Muscle of back (tissue), 11 donors: ENCODE results near the gene LGALS9B. TPM values are rescaled to one million over a fixed set of nuclear protein-coding genes. Genes with fewer than 3 reads are reported as not detected.
"Not testable (repeated sequence)": the region's sequence is repeated elsewhere in the genome, so short reads cannot be mapped to it uniquely, and the experiment has no call there.

ENCODE experiments used
- DNase-seq, 3 donors: peaks; one replicate each; pipeline versions ENCODE4 v3.0.0 to v3.0.0-alpha.2; 2013
- polyA plus RNA-seq, 10 donors: library from polyadenylated mRNA; unstranded; fragments of 120-200 nt; gene quantifications; one replicate each; pipeline ENCODE4 v1.2.1, GENCODE V29; 2013; ENCODE audit not compliant: insufficient read length in 10 of 10

Gene LGALS9B
- polyA plus RNA-seq, 10 donors, result 0.26 to 0.41 TPM; not detected in 8

DNA sequence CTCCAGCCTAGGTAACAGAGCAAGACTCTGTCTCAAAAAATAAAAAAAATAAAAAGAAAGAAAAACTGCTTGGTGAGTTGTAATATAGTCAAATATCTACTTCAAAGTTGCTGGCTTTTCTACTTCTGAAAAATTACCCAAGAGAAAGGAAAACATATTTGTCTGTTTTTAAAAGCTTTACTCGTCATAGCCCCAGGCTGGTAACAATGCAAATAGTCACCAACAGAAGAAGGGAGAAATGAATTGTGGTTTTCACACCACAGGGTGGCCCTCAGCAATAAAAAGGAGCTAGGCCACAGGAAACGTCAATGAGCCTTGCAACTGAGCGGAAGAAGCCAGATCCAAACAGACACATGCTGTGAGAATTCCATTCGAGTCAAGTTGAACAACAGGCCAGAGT lies 1.8 kb upstream of the LGALS9B start:
- not testable (repeated sequence) for DNase-seq

- DNase-seq, result not testable (repeated sequence)
These were observed 340 bp downstream of the LGALS9B start for GRCh38 chr17:20466999-20467398.

GRCh38 chr17:20466553-20466952 lies 786 bp downstream of the LGALS9B start:
- DNase-seq, result not testable (repeated sequence)

DNA sequence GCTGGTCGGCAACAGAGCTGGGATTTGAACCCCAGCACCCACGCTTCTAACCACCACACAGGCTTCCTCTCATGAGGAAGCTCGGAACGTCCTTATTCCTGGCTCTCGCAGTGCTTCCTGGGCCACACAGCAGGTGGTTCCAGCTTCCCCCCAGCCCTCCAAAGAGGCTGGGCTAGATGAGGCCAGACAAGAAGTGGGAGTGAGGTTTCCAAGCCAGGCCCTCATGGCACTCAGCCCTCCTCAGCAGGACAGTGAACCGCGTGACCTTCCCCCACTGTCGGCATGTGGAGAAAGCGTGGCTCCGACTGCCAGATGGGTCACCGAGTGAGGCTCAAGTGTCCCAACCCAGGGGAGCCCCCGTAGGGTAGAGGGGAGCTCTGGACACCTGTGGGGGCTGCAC lies 1.8 kb downstream of the LGALS9B start:
- not testable (repeated sequence) for DNase-seq

GRCh38 chr17:20464854-20465414 lies 2.4 kb downstream of the LGALS9B start:
- DNase-seq, result not testable (repeated sequence)

- not testable (repeated sequence) for DNase-seq
These were observed 5.2 kb downstream of the LGALS9B start for GRCh38 chr17:20462158-20462557.

GRCh38 chr17:20457848-20458381 lies 9.4 kb downstream of the LGALS9B start:
- not testable (repeated sequence) for DNase-seq

DNA sequence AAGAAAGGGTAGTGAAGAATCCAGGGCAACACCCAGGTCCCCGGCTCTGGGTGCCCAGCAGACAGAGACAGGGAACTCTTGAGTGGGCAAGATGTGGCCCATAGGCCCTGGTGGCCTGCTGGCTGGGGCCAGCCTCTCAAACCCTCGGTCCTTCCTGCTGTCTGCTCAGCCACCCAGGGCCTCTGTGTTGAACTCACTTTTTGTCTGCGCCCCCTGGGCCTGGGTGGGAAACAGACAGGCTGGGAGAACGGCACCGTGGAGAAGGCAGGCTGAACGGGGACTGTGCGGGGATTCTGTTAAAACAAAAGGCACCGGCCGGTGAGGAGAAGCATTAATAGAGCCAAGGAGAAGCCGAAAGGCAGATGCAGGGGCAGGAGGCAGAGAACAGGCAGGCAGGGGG lies 12.2 kb downstream of the LGALS9B start:
- not testable (repeated sequence) for DNase-seq

DNA sequence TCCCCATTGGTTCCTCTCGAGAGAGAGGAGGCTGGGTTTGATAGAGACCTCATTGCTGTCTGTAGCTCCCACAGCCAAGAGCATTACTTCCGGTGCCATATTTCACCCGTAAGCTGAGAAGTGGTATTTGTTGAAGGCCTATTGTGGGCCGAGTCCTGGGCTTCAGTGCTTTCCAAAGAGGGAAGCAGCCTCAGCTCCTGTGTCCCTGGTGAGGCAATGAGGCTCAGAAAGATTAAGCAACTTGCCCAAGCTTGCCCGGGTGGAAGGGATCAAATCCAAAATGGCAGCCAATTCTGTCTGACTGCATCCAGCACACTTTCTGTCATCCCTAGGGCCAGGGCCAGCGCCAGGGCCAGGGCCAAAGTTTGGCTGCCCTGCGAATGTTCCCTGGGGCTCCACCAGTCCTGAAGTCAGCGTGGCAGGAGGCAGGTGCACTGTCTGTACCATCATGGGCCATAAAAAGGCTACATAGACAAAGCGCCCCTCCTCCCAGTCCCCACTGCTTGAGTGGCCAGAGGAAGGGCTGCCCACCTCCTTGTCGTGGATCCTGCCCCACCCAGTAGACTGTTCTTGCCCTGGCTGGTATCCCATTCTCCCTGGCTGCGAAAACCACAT lies 13.4 kb downstream of the LGALS9B start:
- not testable (repeated sequence) for DNase-seq

DNA sequence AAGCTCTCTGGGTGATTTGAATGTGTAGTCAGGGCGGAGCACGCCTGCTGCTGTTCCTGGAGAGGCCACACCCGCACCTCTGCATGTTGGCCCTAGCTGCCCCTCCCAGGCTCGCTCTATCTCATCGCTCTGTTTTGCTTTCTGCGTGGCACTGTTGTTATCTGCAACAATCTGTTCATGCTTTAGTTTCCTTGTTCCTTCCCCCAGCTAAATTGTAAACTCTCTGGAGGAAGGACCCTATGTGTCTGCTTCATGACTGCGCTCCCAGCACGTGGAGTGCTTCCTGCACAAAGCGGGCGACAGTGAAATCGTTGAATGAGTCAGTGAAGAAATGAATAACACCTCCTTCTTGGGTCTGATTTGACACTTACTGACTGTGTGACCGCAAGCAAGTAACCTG lies 16.5 kb downstream of the LGALS9B start:
- DNase-seq, result not testable (repeated sequence)

- not testable (repeated sequence) for DNase-seq
These were observed 19.6 kb downstream of the LGALS9B start for GRCh38 chr17:20447534-20448321.

DNA sequence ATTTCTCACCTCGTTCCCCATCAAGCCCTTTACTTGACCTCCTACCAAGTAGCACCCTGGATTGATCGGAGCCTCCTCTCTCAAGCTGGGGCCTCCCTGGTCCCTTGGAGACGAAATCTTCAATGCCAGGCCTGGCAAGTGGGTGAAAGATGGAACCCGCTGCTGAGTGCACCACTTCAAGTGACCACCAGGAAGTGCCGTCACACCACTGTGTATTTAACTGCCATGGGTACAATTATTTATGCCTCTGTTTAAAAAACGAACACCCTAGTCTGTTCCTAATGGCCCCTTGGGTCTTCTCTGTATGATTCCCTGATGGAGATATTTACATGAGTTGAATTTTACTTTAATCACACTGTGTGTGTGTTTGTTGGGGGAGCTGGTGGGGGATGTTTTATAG lies 20.4 kb downstream of the LGALS9B start:
- not testable (repeated sequence) for DNase-seq

DNA sequence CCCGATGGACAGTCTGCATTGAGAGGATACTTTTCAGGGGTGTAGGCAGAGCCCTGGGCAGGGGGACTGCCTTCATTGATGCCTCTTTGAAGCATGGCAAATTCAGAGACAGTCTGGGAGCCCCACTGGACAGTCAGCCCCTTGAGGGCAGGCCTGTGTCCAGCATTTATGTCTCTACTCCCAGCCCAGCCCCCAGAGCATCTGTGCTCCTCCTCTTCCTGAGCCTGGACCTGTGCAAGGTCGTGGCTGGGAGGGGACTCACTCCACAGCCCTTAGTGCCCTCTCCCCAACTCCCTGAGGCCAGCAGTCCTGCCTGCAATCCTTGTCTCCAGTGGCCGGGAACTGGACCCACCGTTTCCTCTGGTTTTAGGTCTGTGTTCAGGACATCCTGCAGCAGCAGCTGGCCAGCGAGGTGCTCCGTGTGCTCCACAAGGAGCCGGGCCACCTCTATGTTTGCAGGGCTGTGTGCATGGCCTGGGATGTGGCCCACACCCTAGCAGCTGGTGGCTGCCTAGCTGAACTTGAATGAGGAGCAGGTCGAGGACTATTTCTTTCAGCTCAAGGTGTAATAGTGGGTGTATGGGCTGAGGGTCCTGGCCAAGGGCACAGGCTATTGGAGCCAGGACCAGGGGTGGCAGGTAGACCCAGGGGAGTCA lies 22.6 kb downstream of the LGALS9B start:
- not testable (repeated sequence) for DNase-seq

DNA sequence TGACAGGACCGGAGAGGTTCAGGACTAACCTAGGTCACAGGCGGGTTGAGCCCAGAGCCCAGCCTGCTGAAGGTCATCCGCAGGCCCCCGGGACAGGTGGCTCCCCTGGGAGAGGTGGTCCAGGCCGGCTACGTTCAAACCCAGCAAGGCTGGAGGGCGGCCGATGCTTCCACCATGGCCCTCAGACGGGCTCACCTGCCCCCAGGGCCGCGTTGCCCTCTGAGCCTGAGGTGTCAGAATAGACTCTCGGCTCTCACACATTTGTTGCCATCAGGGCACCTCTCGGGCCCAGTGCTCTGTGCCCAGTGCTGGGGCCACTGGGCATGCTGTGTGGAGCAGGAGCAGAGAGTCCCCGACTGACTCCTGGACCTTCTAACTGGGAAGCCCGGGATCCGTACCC lies 23.2 kb downstream of the LGALS9B start:
- DNase-seq, result not testable (repeated sequence)

DNA sequence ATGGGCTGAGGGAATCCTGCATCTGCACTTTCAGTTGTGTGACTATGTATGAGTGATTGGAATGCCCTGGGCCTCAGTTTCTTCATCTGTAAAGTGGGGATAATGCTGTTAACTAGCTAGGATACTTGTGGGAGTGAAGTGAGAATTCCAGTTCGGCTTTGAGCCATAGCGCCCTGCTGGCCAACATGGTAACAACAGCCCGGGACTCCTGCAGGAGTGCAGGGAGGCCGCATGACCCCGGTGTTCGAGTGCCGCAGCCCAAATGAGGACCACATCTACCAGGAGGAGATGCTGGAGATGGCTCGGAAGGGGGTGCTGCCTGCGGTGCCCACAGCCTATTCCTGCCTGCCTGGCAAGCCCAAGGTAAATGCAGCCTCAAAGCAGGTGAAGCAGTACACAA lies 23.7 kb downstream of the LGALS9B start:
- not testable (repeated sequence) for DNase-seq

GRCh38 chr17:20440665-20441064 lies 26.7 kb downstream of the LGALS9B start:
- DNase-seq, result not testable (repeated sequence)

DNA sequence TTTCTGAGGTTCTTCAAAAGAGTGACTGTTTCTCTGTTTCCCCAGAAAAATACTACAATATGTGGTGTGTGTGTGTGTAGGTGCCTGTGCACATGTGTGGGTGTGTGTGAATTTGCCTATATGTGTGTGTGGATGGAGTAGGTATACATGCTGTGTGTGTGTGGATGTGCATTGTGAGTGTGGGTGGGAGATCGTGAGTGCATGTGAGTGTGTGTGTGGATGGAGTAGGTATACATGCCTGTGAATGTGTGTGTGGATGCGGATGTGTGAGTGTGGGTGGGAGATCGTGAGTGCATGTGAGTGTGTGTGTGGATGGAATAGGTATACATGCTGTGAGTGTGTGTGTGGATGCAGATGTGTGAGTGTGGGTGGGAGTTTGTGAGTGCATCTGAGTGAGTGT lies 32.2 kb downstream of the LGALS9B start:
- DNase-seq, result not testable (repeated sequence)

DNA sequence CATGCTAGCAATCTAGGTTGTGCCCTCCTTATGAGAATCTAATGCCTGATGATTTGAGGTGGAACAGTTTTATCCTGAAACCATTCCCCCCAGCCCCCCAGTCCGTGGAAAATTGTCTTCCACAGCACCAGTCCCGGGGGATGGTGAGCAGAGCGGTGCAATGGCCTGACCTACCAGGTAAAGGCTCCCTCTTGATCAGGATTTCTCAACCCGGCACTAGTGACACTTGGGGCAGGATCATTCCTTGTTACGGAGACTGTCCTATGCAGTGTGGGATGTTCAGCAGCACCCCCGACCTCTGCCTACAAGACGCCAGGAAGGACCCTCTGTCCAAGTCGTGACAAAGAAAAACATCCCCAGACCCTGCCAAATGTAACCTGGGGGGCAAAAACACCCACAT lies 34.0 kb downstream of the LGALS9B start:
- not testable (repeated sequence) for DNase-seq

- not testable (repeated sequence) for DNase-seq
These were observed 40.1 kb downstream of the LGALS9B start for GRCh38 chr17:20427264-20427663.

DNA sequence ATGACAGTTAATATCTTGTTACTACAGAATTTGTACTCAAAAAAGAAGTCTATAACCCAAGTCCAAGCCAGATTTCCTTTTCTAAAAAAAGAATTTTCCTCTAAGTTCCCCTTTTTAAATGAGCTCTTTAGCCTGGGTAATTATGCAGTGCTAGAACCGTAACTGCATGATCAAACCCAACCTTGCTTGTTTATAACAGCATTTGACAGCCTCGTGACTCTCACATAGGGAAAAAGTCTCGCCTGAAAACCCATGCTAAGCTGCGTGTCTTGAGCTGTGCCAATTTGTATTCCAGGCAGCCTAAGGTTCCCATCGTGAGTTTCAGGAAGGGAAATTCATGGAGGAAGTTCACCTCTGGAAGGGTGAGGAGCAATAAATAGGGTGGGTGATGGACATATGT lies 44.5 kb downstream of the LGALS9B start:
- not testable (repeated sequence) for DNase-seq

GRCh38 chr17:20418838-20419237 lies 48.5 kb downstream of the LGALS9B start:
- DNase-seq, result not testable (repeated sequence)

DNA sequence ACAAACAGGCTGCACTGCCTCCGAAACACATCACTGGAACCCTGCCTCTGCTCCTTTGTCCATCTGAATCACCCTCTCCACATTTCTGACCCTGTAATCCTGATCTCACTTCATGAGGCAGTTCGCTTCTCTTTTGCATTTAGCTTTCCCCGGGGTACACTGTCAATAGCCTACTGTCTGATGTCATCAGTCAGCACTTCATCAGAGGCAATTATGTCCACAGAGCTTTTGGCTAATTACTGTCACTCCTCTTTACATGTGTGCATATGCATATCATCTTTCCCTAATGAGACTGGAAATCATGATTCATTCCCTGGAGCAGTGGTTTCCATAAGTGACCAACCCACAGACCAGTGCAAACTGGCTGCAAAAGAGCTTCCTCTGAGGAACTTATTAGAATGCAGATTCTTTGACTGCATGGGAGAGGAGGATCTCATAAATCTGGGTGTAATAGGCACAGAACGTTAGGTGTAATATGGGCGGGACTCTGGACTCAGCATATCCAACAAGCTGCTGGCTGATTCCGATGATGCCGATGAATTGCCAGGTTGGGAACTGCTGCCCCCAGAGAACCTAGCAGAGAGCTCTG lies 49.8 kb downstream of the LGALS9B start:
- not testable (repeated sequence) for DNase-seq
